ENCODE measurements around the gene CD82. TPM values are rescaled to one million over a fixed set of nuclear protein-coding genes. Genes with fewer than 3 reads are reported as not detected.

Gene CD82
- total and polyA plus RNA-seq, 2 of the 8 experiments (the other 6 are each of a cell fraction or from before 2014, with no cell fraction given), result 7.9 to 10.3 TPM

- Histone ChIP-seq H3K4ac (replicated peaks; ENCODE audit: insufficient read length, low read depth, low read length) (no peak overlapping the region), H2BK120ac (replicated peaks; ENCODE audit: low read depth, low read length) (no peak overlapping the region), H3K36me3 (ENCODE audit: control insufficient read depth in 2 of 4, insufficient read depth in 4 of 4, low read length in 3 of 4) (no peaks in the 10 kb centered on the region), H3K79me2 (ENCODE audit: control insufficient read depth in 1 of 2, insufficient read depth in 2 of 2, low read length in 2 of 2) (no peaks in the 10 kb centered on the region), H3K14ac (ENCODE audit: insufficient read length) (no peak overlapping the region), H4K20me1 (replicated peaks in 1 of 2; ENCODE audit: control insufficient read depth in 1 of 2, insufficient read depth in 2 of 2, low read length in 2 of 2) (no peaks in the 10 kb centered on the region), H3K27me3 (replicated peaks in 1 of 4; ENCODE audit: control insufficient read depth in 3 of 4, extremely low read depth in 1 of 4, insufficient read depth in 3 of 4, low read length in 3 of 4) (no peaks in the 10 kb centered on the region; a peak in 1 of 7 replicates), H3K4me2 (ENCODE audit: insufficient read depth in 1 of 2, low read depth in 2 of 2, low read length in 2 of 2) (no peak overlapping the region), H3K79me1 (ENCODE audit: low read depth, low read length) (no peaks in the 10 kb centered on the region), H3K56ac (replicated peaks; ENCODE audit: insufficient read length, low read depth, low read length) (no peak overlapping the region), H2BK5ac (ENCODE audit: low read depth, low read length) (no peak overlapping the region), H3K23me2 (ENCODE audit: low read depth, low read length) (peaks cover 9% of the 10 kb centered on the region; the same call in 1 of the 2 replicates), H3K9ac (replicated peaks in 1 of 4; ENCODE audit: extremely low read depth in 1 of 4, low read depth in 3 of 4, low read length in 3 of 4) (no peak overlapping the region), H3K4me3 (ENCODE audit: extremely low read depth in 1 of 4, insufficient read depth in 2 of 4, low read depth in 3 of 4, low read length in 4 of 4) (no peak overlapping the region), H4K91ac (replicated peaks; ENCODE audit: insufficient read length, low read length) (no peak overlapping the region), H4K5ac (ENCODE audit: insufficient read length, low read depth, low read length) (no peak overlapping the region), H3K23ac (ENCODE audit: insufficient read length) (no peak overlapping the region), H3K9me3 (ENCODE audit: insufficient read depth in 2 of 2, low read depth in 1 of 2, low read length in 1 of 2) (peaks cover 0 to 3% of the 10 kb centered on the region in 2 experiments; a peak in 1 of 4 replicates), H2BK15ac (ENCODE audit: low read length) (0 out of 2 replicates have a peak overlapping the region, but pooled peaks have one; percentile 72), H2BK20ac (ENCODE audit: low read length) (no peak overlapping the region), H3K4me1 (replicated peaks in 1 of 4; ENCODE audit: control insufficient read depth in 3 of 4, insufficient read depth in 4 of 4, low read length in 3 of 4) (peaks cover 0 to 3% (median 1%) of the 10 kb centered on the region in 4 experiments; a peak in 2 of 7 replicates), H2AFZ (ENCODE audit: low read length) (no peak overlapping the region), H2BK12ac (ENCODE audit: low read depth, low read length) (peak overlapping the region; percentile 60; the same call in 1 of the 2 replicates), H3K18ac (ENCODE audit: extremely low read depth, low read length) (no peak overlapping the region), H2AK5ac (ENCODE audit: low read depth, low read length) (no peak overlapping the region), H4K8ac (ENCODE audit: extremely low read depth, insufficient read depth, low read length) (no peak overlapping the region), H3K27ac (ENCODE audit: low read depth, low read length) (no peak overlapping the region)
- no peak for TF ChIP-seq POU5F1 (IDR thresholded peaks at IDR 0.05; ENCODE audit: low read depth, low read length)
- no peak for TF ChIP-seq SP1 (IDR thresholded peaks at IDR 0.05; ENCODE audit: low read depth, low read length)
- TF ChIP-seq TBP (IDR thresholded peaks at IDR 0.05; ENCODE audit: low read depth, low read length), result no peak
- no peak for TF ChIP-seq POLR2A (IDR thresholded peaks at IDR 0.05; ENCODE audit: control extremely low read depth in 1 of 2, low read depth in 2 of 2, low read length in 2 of 2)
- TF ChIP-seq CREB1 (IDR thresholded peaks at IDR 0.05), result no peak
- no peak for TF ChIP-seq RNF2 (IDR thresholded peaks at IDR 0.05; ENCODE audit: borderline replicate concordance, low read depth, low read length, missing control alignments, poor library complexity, severe bottlenecking)
- TF ChIP-seq KDM5A (IDR thresholded peaks at IDR 0.05; ENCODE audit: low read length), result no peak
- ChIA-PET CTCF (ENCODE audit: partially characterized antibody) (interaction anchor here (0.7 to 2.1 kb wide), 10 partner anchors 16 to 261 kb away, joined by 3 to 7 read pairs (median 4); no protein-coding TSS in a partner anchor), POLR2A (ENCODE audit: partially characterized antibody) (interaction anchor here (0.6 kb wide), 1 partner anchor 25 kb away, joined by 3 read pairs; no protein-coding TSS in a partner anchor)
- FAIRE-seq (no peak), DNase-seq (ENCODE audit: low read depth in 1 of 2, low spot score in 2 of 2) (no peak)
- WGBS, 2 experiments (ENCODE audit: extremely low coverage in 1 of 2, insufficient coverage in 1 of 2, insufficient read length in 1 of 2, insufficient replicate concordance in 2 of 2, low coverage in 1 of 2, low lambda C conversion rate in 2 of 2, missing lambda C conversion rate in 1 of 2), result 88% methylated on average over 5 of the region's 5 CpGs; no CpG with 5 or more reads in 1 of the 2 experiments
Observed at GRCh38 chr11:44657836-44658505, 92.5 kb downstream of the CD82 start.
